Keratinocyte (primary cell): Measurements from ENCODE around the gene PSD4. TPM values are rescaled to one million over a fixed set of nuclear protein-coding genes. Genes with fewer than 3 reads are reported as not detected.

Experiments
- DNase-seq: peaks from one replicate; pipeline ENCODE4 v3.0.0-alpha.2; 2011; ENCODE audit warnings: low read depth, missing footprints, low spot score
- FAIRE-seq: peaks from 2 replicates; lab custom pipeline; 2011; peaks lifted over from hg19 to GRCh38; lab: Jason Lieb, UNC
- H2AFZ ChIP-seq: 2 replicates; pipeline ENCODE4 v1.6.0; 2012; ENCODE audit warnings: low read length, control low read depth, inconsistent platforms; ENCODE audit not compliant: control insufficient read depth
- H3K27ac ChIP-seq: 2 replicates; pipeline ENCODE4 v1.5.1; 2011; ENCODE audit warnings: low read length; ENCODE audit not compliant: control insufficient read depth, insufficient read depth
- H3K27me3 ChIP-seq: 3 replicates; pipeline ENCODE4 v1.6.0; 2011; ENCODE audit warnings: low read length; ENCODE audit not compliant: control insufficient read depth, insufficient read depth; ENCODE audit errors: extremely low read depth
- H3K36me3 ChIP-seq, 2 experiments: 2 replicates in 1 of 2; 3 replicates in 1 of 2; pipeline ENCODE4 v1.5.1; 2011; ENCODE audit warnings: low read length in 2 of 2, mild to moderate bottlenecking in 1 of 2; ENCODE audit not compliant: control insufficient read depth in 2 of 2, insufficient read depth in 2 of 2; ENCODE audit errors: extremely low read depth in 1 of 2
- H3K4me1 ChIP-seq: 3 replicates; pipeline ENCODE4 v1.5.1; 2011; ENCODE audit warnings: low read length; ENCODE audit not compliant: control insufficient read depth, insufficient read depth; ENCODE audit errors: extremely low read depth
- H3K4me2 ChIP-seq: 3 replicates; pipeline ENCODE4 v1.6.0; 2011; ENCODE audit warnings: low read depth, low read length; ENCODE audit not compliant: control insufficient read depth, insufficient read depth; ENCODE audit errors: extremely low read depth
- H3K4me3 ChIP-seq, 3 experiments: fragments of 200-600 bp in 1 of 3; sonication (generic) in 1 of 3; 2 replicates in 2 of 3; 3 replicates in 1 of 3; pipeline ENCODE4 v1.5.1; 2011 to 2016; ENCODE audit warnings: low read length in 3 of 3, mild to moderate bottlenecking in 3 of 3, control low read depth in 2 of 3, inconsistent platforms in 1 of 3, low read depth in 1 of 3, mixed read lengths in 1 of 3, mixed run types in 1 of 3, moderate library complexity in 1 of 3; ENCODE audit not compliant: control insufficient read depth in 2 of 3, insufficient read depth in 2 of 3; ENCODE audit errors: extremely low read depth in 1 of 3
- H3K79me2 ChIP-seq: 2 replicates; pipeline ENCODE4 v1.6.0; 2012; ENCODE audit warnings: low read length; ENCODE audit not compliant: control insufficient read depth, insufficient read depth
- H3K9ac ChIP-seq: 3 replicates; pipeline ENCODE4 v1.6.0; 2011; ENCODE audit warnings: low read length; ENCODE audit not compliant: control insufficient read depth, insufficient read depth; ENCODE audit errors: extremely low read depth
- H3K9me1 ChIP-seq: 3 replicates; pipeline ENCODE4 v1.6.0; 2011; ENCODE audit warnings: low read length; ENCODE audit not compliant: control insufficient read depth, insufficient read depth; ENCODE audit errors: extremely low read depth
- H3K9me3 ChIP-seq: 2 replicates; pipeline ENCODE4 v1.5.1; 2012; ENCODE audit warnings: low read depth, low read length; ENCODE audit not compliant: control insufficient read depth
- H4K20me1 ChIP-seq: 3 replicates; pipeline ENCODE4 v1.6.0; 2011; ENCODE audit warnings: low read length; ENCODE audit not compliant: control insufficient read depth, insufficient read depth; ENCODE audit errors: extremely low read depth
- CTCF ChIP-seq, 3 experiments: IDR thresholded peaks in 1 of 3; conservative IDR thresholded peaks in 1 of 3; optimal IDR thresholded peaks in 1 of 3; 2 replicates in 2 of 3; 3 replicates in 1 of 3; pipeline versions ENCODE3 to v1.5.1; 2011; ENCODE audit warnings: low read length in 3 of 3, mild to moderate bottlenecking in 3 of 3, moderate library complexity in 2 of 3, control low read depth in 1 of 3, inconsistent platforms in 1 of 3; ENCODE audit not compliant: insufficient read depth in 2 of 3; ENCODE audit errors: extremely low read depth in 1 of 3
- EZH2 ChIP-seq: IDR thresholded peaks from one replicate; pipeline ENCODE4 v1.6.1; 2012; ENCODE audit warnings: inconsistent platforms, mild to moderate bottlenecking, low read length, moderate library complexity
- dilution Hi-C: fragments of 300-500 bp; cut with MboI; formaldehyde crosslinking; loops from one replicate; pipeline ENCODE4 v1.7.0; 2020; ENCODE audit warnings: low sequenced_read_pairs; ENCODE audit not compliant: extremely low pct_ligation_motif_present
- polyA plus RNA-seq, 5 experiments: library from polyadenylated mRNA; depleted of rRNA in 3 of 5; stranded (reverse) in 3 of 5; stranded (forward) in 1 of 5; unstranded in 1 of 5; fragments of >200 nt; gene quantifications; 1 replicate in 1 of 5; 2 replicates in 3 of 5; 3 replicates in 1 of 5; pipeline versions ENCODE4 v1.2.1 to v1.2.3, GENCODE V29; 2011 to 2012; ENCODE audit warnings: missing spikeins in 2 of 5, low read depth in 1 of 5, low replicate concordance in 1 of 5

Gene PSD4
- polyA plus RNA-seq, 1 donor (not counting 4 experiments of a cell fraction or from before 2014, with no cell fraction given) = 11.1 TPM

DNA sequence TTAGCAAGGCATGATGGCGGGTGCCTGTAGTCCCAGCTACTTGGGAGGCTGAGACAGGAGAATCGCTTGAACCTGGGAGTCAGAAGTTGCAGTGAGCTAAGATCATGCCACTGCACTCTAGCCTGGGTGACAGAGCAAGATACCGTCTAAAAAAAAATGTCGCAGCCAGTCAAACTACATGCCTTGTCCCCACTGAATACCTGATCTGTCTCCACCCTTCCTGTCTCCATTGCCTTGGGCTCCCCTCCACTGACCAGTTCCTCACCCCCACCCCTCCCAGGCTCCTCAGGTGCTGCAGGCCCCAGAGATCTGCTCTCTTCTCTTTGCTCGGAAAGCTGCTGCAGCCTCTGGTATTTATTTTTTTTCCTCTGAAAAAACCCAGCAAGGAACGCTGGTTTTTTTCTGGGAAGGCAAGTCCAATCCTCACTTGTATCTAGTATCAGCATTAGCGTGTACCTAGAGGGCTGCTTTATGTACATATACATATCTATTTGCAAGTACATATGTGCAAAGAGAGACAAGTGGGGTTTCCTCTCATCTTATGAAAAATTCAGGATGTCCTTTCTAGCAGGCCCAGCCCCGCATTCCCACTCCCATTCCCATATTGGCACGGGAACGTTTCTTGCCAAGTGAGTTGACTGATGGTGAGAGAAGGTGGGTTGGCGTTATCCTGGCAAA, 4.4 kb downstream of the PSD4 start:
- Histone ChIP-seq H2AFZ (no peak overlapping the region), H3K27ac (no peak overlapping the region), H3K4me3 (no peak overlapping the region), H3K9ac (no peak overlapping the region), H3K36me3 (peaks cover 0 to 6% of the 10 kb centered on the region in 2 experiments), H3K4me2 (no peak overlapping the region), H3K9me3 (no peaks in the 10 kb centered on the region), H3K79me2 (no peaks in the 10 kb centered on the region), H3K4me1 (peaks cover 4% of the 10 kb centered on the region), H3K9me1 (no peaks in the 10 kb centered on the region), H4K20me1 (no peaks in the 10 kb centered on the region), H3K27me3 (no peaks in the 10 kb centered on the region)
- DNase-seq (no peak), FAIRE-seq (no peak)
- dilution Hi-C loops = no loop called here
- no peak for TF ChIP-seq EZH2
- no peak for TF ChIP-seq CTCF (optimal IDR thresholded peaks at IDR 0.05 in 1 of 3, IDR thresholded peaks at IDR 0.05 in 1 of 3, conservative IDR thresholded peaks at IDR 0.05 in 1 of 3; ENCODE audit: extremely low read depth in 1 of 3, insufficient read depth in 2 of 3, low read length in 3 of 3)

GRCh38 chr2:113178891-113179290, 5.1 kb downstream of the PSD4 start:
- dilution Hi-C loops = no loop called here
- Histone ChIP-seq H3K4me1 (peaks cover 4% of the 10 kb centered on the region), H3K9me1 (no peaks in the 10 kb centered on the region), H3K79me2 (no peaks in the 10 kb centered on the region), H3K9me3 (no peaks in the 10 kb centered on the region), H2AFZ (no peak overlapping the region), H3K4me3 (no peak overlapping the region), H3K27ac (no peak overlapping the region), H3K27me3 (no peaks in the 10 kb centered on the region), H3K9ac (no peak overlapping the region), H4K20me1 (no peaks in the 10 kb centered on the region), H3K4me2 (no peak overlapping the region), H3K36me3 (peaks cover 0 to 5% of the 10 kb centered on the region in 2 experiments)
- TF ChIP-seq EZH2 (no peak), CTCF (optimal IDR thresholded peaks at IDR 0.05 in 1 of 3, IDR thresholded peaks at IDR 0.05 in 1 of 3, conservative IDR thresholded peaks at IDR 0.05 in 1 of 3; ENCODE audit: extremely low read depth in 1 of 3, insufficient read depth in 2 of 3, low read length in 3 of 3) (no peak)
- DNase-seq (no peak), FAIRE-seq (no peak)
